ENCODE results near the gene NDFIP1. TPM values are rescaled to one million over a fixed set of nuclear protein-coding genes. Genes with fewer than 3 reads are reported as not detected.
A peak's percentile ranks its signal among the peaks of the same experiment; 100 is the strongest.
"Not testable (repeated sequence)": the region's sequence is repeated elsewhere in the genome, so short reads cannot be mapped to it uniquely, and the experiment has no call there.

NDFIP1 gene
- polyA plus RNA-seq, 1 donor: 71.6 TPM

DNA sequence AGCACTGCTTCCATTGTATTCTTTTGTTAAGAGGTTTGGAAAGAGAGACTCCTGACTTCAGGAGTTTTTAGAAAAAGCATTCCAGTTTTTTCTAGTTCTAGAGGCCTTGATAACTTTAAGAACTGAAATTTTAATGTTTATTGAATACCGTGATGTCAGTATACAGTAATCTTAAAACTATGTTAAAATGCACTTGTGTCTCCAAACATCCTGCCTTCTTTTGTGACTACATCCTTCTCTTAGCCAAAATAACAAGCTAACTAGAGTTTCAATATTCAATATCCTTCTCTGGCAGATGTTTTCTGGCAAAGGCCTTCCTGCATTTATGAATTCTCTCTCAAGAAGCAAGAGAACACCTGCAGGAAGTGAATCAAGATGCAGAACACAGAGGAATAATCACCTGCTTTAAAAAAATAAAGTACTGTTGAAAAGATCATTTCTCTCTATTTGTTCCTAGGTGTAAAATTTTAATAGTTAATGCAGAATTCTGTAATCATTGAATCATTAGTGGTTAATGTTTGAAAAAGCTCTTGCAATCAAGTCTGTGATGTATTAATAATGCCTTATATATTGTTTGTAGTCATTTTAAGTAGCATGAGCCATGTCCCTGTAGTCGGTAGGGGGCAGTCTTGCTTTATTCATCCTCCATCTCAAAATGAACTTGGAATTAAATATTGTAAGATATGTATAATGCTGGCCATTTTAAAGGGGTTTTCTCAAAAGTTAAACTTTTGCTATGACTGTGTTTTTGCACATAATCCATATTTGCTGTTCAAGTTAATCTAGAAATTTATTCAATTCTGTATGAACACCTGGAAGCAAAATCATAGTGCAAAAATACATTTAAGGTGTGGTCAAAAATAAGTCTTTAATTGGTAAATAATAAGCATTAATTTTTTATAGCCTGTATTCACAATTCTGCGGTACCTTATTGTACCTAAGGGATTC is 43.1 kb downstream of the NDFIP1 start:
- H3K36me3 ChIP-seq (ENCODE audit: control insufficient read depth, insufficient read depth, low read length): peaks cover 10% of the 10 kb centered on the region
- no peak overlapping the region for H3K4me3 ChIP-seq (ENCODE audit: low read length)
- no peaks in the 10 kb centered on the region for H3K9me3 ChIP-seq (ENCODE audit: control insufficient read depth, low read depth, low read length)
- no peaks in the 10 kb centered on the region for H3K4me1 ChIP-seq (ENCODE audit: control insufficient read depth, insufficient read depth, low read length)
- peak; percentile 58 to 63 for DNase-seq
- 60% methylated on average over 1 of the region's 3 CpGs for WGBS (ENCODE audit: insufficient coverage, low lambda C conversion rate)
- no peaks in the 10 kb centered on the region for H3K27me3 ChIP-seq (ENCODE audit: control insufficient read depth, insufficient read depth, low read length)
- H3K27ac ChIP-seq (ENCODE audit: low read length): no peak overlapping the region

DNA sequence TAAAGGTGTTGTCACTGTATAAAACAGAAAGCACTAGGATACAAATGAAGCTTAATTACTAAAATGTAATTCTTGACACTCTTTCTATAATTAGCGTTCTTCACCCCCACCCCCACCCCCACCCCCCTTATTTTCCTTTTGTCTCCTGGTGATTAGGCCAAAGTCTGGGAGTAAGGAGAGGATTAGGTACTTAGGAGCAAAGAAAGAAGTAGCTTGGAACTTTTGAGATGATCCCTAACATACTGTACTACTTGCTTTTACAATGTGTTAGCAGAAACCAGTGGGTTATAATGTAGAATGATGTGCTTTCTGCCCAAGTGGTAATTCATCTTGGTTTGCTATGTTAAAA is 43.8 kb downstream of the NDFIP1 start:
- H3K27ac ChIP-seq (ENCODE audit: low read length): peak overlapping the region; percentile 24
- H3K4me1 ChIP-seq (ENCODE audit: control insufficient read depth, insufficient read depth, low read length): no peaks in the 10 kb centered on the region
- no CpG with 5 or more reads among the region's 1 CpG for WGBS (ENCODE audit: insufficient coverage, low lambda C conversion rate)
- no peaks in the 10 kb centered on the region for H3K9me3 ChIP-seq (ENCODE audit: control insufficient read depth, low read depth, low read length)
- DNase-seq: peak; percentile 35 to 56
- H3K36me3 ChIP-seq (ENCODE audit: control insufficient read depth, insufficient read depth, low read length): peaks cover 5% of the 10 kb centered on the region
- no peak overlapping the region for H3K4me3 ChIP-seq (ENCODE audit: low read length)
- H3K27me3 ChIP-seq (ENCODE audit: control insufficient read depth, insufficient read depth, low read length): no peaks in the 10 kb centered on the region

DNA sequence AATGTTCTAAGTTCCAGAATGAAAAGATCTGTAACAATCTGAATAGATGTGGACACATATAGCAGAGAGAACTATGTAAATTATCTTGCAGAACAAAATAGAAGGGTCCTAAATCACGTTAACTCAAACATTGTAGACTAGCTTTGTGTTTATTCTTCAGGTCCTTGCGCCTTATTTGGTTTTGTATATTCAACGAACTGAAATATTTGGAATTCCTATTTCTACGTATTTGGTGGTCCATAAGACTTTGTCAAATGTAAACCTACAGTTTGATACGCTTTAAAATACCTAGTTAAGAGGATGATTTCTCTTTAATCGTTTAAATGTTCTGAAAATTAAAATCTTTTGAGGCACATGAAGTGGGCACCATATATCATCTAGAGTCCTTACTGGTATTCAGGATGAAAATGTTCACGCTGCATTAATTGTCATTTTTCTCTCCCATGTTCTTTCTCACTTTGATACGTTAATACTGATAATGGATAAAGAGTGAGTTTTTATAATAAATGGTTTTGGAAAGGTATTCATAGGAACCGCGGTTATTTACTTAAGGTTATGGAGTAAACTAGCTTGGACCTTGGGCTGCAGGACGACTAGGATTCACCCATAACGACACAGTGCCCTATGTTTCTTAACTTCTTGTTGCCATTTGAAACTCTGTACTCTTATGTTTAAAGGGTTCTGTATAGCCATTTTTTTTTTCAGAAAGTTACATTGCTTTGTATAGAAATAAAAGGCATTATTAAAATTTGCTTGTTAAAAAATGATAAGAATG is 45.3 kb downstream of the NDFIP1 start:
- Histone ChIP-seq H3K4me3 (ENCODE audit: low read length) (no peak overlapping the region), H3K27ac (ENCODE audit: low read length) (peak overlapping the region; percentile 8), H3K4me1 (ENCODE audit: control insufficient read depth, insufficient read depth, low read length) (no peaks in the 10 kb centered on the region), H3K27me3 (ENCODE audit: control insufficient read depth, insufficient read depth, low read length) (no peaks in the 10 kb centered on the region), H3K36me3 (ENCODE audit: control insufficient read depth, insufficient read depth, low read length) (no peaks in the 10 kb centered on the region), H3K9me3 (ENCODE audit: control insufficient read depth, low read depth, low read length) (no peaks in the 10 kb centered on the region)
- no peak for DNase-seq
- WGBS (ENCODE audit: insufficient coverage, low lambda C conversion rate): 93% methylated on average over 8 of the region's 12 CpGs

DNA sequence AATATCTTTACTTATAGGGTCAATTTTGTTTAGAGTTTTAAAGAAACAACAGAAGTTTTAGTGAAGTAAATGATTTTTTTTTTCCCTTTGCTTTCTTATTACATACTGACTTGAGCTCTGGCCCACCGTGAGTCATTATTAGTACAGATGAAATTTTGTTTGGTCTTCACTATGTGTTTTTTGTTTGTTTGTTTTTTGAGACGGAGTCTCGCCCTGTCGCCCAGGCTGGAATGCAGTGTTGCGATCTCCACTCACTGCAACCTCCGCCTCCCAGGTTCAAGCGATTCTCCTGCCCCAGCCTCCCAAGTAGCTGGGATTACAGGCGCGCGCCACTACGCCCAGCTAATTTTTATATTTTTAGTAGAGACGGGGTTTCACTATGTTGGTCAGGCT is 45.9 kb downstream of the NDFIP1 start:
- H3K27me3 ChIP-seq (ENCODE audit: control insufficient read depth, insufficient read depth, low read length); H3K4me3 ChIP-seq (ENCODE audit: low read length); DNase-seq; H3K4me1 ChIP-seq (ENCODE audit: control insufficient read depth, insufficient read depth, low read length); H3K27ac ChIP-seq (ENCODE audit: low read length); H3K9me3 ChIP-seq (ENCODE audit: control insufficient read depth, low read depth, low read length); H3K36me3 ChIP-seq (ENCODE audit: control insufficient read depth, insufficient read depth, low read length): not testable (repeated sequence)
- WGBS (ENCODE audit: insufficient coverage, low lambda C conversion rate): no CpG with 5 or more reads among the region's 12 CpGs

DNA sequence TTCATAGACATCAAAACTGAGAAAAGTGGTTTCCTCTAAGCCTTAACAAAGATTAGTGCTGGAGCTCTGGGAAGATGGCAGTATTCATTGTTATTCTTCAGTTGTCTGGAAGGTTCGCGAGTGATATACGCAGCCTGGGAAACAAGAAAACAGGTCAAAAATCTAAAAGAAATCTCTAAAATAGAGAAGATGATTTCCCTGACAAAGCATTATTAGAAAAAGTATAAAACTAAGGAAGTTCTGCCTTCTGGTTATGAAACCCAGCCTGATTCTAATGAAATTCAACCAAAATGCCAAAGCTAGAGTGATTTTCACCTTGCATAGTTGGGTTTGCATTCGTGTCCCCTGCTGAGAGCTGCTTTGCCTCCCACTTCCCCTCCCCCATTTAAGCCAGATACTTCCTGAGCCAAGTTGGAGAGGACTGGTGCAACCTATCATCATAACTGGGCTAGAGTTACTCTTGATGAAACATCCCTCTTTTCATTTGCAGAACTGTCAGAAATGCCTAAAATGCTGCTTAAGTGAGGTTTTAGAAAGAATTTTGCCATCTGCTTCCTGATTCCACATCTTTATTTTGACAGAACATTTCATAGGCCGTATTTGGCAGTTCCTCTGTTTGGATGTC is 48.4 kb downstream of the NDFIP1 start:
- DNase-seq: no peak
- no peak overlapping the region for H3K4me3 ChIP-seq (ENCODE audit: low read length)
- H3K27ac ChIP-seq (ENCODE audit: low read length): no peak overlapping the region
- H3K27me3 ChIP-seq (ENCODE audit: control insufficient read depth, insufficient read depth, low read length): no peaks in the 10 kb centered on the region
- WGBS (ENCODE audit: insufficient coverage, low lambda C conversion rate): 90% methylated on average over 2 of the region's 5 CpGs
- H3K9me3 ChIP-seq (ENCODE audit: control insufficient read depth, low read depth, low read length): no peaks in the 10 kb centered on the region
- H3K4me1 ChIP-seq (ENCODE audit: control insufficient read depth, insufficient read depth, low read length): peaks cover 5% of the 10 kb centered on the region
- no peaks in the 10 kb centered on the region for H3K36me3 ChIP-seq (ENCODE audit: control insufficient read depth, insufficient read depth, low read length)

DNA sequence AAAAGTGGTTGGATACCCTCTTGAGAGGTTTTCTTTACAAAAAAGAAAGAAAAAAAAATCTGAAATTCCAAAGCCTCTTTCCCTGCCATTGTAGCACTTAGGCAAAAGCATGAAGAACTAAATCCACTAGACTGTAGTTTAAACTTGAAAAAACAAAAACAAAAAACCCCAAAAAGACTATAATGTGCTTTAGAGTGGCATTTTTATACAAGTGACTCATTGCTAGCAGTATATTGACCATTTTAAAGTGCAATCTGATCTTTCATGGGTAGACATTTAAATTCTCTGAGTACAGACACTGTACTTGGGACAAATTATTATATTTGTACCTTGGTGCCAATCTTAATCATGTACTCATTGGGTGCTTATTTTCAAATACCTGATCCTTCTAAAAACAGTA is 50.8 kb downstream of the NDFIP1 start:
- H3K4me3 ChIP-seq (ENCODE audit: low read length): no peak overlapping the region
- H3K27me3 ChIP-seq (ENCODE audit: control insufficient read depth, insufficient read depth, low read length): no peaks in the 10 kb centered on the region
- no peak for DNase-seq
- no peaks in the 10 kb centered on the region for H3K36me3 ChIP-seq (ENCODE audit: control insufficient read depth, insufficient read depth, low read length)
- H3K9me3 ChIP-seq (ENCODE audit: control insufficient read depth, low read depth, low read length): no peaks in the 10 kb centered on the region
- H3K27ac ChIP-seq (ENCODE audit: low read length): no peak overlapping the region
- H3K4me1 ChIP-seq (ENCODE audit: control insufficient read depth, insufficient read depth, low read length): peaks cover 5% of the 10 kb centered on the region

DNA sequence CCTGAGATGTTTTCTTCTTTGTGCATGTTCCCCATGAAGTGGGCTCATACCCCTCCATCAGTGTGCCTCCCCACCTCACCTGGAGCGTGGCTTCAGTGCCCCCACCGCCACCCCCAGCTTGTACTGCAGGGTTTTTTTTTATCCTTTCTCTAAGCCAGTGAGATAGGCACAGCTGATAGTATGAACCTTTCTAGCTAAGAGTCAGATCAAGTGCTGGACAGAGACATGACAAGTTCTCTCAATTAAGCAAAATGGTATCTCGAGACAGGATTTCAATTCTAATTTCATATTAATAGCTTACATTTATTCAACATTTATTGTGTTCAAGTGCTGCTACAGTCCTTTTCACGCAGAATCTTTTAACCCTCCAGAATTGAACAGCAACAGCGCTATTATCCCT is 55.7 kb downstream of the NDFIP1 start:
- DNase-seq: no peak
- 72% methylated on average over 3 of the region's 5 CpGs for WGBS (ENCODE audit: insufficient coverage, low lambda C conversion rate)
- Histone ChIP-seq H3K27ac (ENCODE audit: low read length) (no peak overlapping the region), H3K36me3 (ENCODE audit: control insufficient read depth, insufficient read depth, low read length) (no peaks in the 10 kb centered on the region), H3K27me3 (ENCODE audit: control insufficient read depth, insufficient read depth, low read length) (no peaks in the 10 kb centered on the region), H3K4me1 (ENCODE audit: control insufficient read depth, insufficient read depth, low read length) (peaks cover 12% of the 10 kb centered on the region), H3K9me3 (ENCODE audit: control insufficient read depth, low read depth, low read length) (no peaks in the 10 kb centered on the region), H3K4me3 (ENCODE audit: low read length) (no peak overlapping the region)

DNA sequence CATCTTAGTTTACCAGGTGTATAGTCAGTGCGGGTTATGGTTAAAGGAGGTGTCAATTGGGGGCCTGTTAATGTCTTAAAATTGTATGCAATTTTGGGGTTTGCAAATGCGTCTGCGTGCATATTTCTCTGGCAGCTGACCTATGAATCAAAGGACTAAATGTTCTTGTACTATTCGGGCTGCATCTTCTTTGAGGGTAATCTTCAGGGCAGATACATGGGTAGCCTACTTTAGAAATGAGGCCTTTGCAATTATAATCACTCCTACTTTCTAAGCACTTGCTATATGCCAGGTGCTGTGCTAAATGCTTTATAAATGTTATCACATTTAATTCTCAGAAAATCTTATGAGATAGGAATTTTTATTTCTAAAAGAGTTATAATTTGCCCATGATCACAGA is 58.2 kb downstream of the NDFIP1 start:
- Histone ChIP-seq H3K4me1 (ENCODE audit: control insufficient read depth, insufficient read depth, low read length) (peaks cover 11% of the 10 kb centered on the region), H3K36me3 (ENCODE audit: control insufficient read depth, insufficient read depth, low read length) (no peaks in the 10 kb centered on the region), H3K9me3 (ENCODE audit: control insufficient read depth, low read depth, low read length) (no peaks in the 10 kb centered on the region), H3K27ac (ENCODE audit: low read length) (no peak overlapping the region), H3K4me3 (ENCODE audit: low read length) (no peak overlapping the region), H3K27me3 (ENCODE audit: control insufficient read depth, insufficient read depth, low read length) (no peaks in the 10 kb centered on the region)
- no CpG with 5 or more reads among the region's 4 CpGs for WGBS (ENCODE audit: insufficient coverage, low lambda C conversion rate)
- DNase-seq: no peak

DNA sequence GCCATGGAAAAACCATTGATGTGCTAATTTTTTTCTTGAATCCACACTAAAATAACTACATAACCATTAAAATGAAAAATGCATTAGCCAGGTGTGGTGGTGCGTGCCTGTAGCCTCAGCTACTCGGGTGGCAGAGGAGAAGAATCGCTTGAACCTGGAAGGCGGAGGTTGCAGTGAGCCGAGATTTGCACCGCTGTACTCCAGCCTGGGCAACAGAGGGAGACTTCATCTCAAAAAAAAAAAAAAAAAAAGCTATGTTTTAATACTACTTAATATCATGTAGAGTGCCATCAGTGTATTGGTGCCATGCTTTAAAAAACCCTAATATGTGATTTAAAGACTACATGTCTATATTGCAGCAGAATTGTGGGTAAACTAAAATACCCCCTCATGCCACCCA is 58.9 kb downstream of the NDFIP1 start:
- Histone ChIP-seq H3K27me3 (ENCODE audit: control insufficient read depth, insufficient read depth, low read length) (no peaks in the 10 kb centered on the region), H3K9me3 (ENCODE audit: control insufficient read depth, low read depth, low read length) (no peaks in the 10 kb centered on the region), H3K27ac (ENCODE audit: low read length) (no peak overlapping the region), H3K4me3 (ENCODE audit: low read length) (no peak overlapping the region), H3K36me3 (ENCODE audit: control insufficient read depth, insufficient read depth, low read length) (no peaks in the 10 kb centered on the region), H3K4me1 (ENCODE audit: control insufficient read depth, insufficient read depth, low read length) (peaks cover 11% of the 10 kb centered on the region)
- DNase-seq: no peak
- WGBS (ENCODE audit: insufficient coverage, low lambda C conversion rate): 100% methylated on average over 1 of the region's 6 CpGs

DNA sequence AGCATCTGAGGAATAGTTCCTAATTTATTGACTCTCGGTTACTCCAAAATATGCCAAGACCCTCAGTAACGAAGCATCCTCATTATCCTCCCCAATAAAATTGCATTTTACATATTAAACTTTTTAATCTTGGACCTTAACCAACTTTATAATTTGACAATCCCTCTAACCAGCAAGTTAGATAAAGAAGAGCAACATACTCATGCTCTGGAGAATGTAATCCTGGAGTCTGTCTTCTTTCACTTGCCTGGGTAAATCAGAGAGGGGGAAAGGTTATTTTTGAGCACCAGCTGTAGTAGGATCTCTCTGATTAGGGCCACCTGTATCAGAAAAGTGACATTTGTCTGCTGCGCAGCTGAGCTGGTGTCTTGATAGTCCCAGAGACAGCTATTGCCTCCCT is 59.8 kb downstream of the NDFIP1 start:
- Histone ChIP-seq H3K27ac (ENCODE audit: low read length) (no peak overlapping the region), H3K36me3 (ENCODE audit: control insufficient read depth, insufficient read depth, low read length) (no peaks in the 10 kb centered on the region), H3K27me3 (ENCODE audit: control insufficient read depth, insufficient read depth, low read length) (no peaks in the 10 kb centered on the region), H3K4me1 (ENCODE audit: control insufficient read depth, insufficient read depth, low read length) (peaks cover 11% of the 10 kb centered on the region), H3K4me3 (ENCODE audit: low read length) (no peak overlapping the region), H3K9me3 (ENCODE audit: control insufficient read depth, low read depth, low read length) (no peaks in the 10 kb centered on the region)
- WGBS (ENCODE audit: insufficient coverage, low lambda C conversion rate): 71% methylated on average over 1 of the region's 3 CpGs
- DNase-seq: no peak

Measured in large intestine (tissue), 3 donors.